ENCODE results near the gene ZBTB47.

The ZBTB47 gene

GRCh38 chr3:42685891-42686820, 32.7 kb downstream of the ZBTB47 start:
- in situ Hi-C loops (cut with MboI; ENCODE audit: low pct_unique_long_range_greater_than_20kb, low sequenced_read_pairs, unreplicated experiment), result no loop called here
- no peak for TF ChIP-seq CTCF (IDR thresholded peaks at IDR 0.05; ENCODE audit: extremely low read depth, insufficient read depth, missing control alignments)
- no peak for DNase-seq (ENCODE audit: low spot score)

- TF ChIP-seq CTCF (IDR thresholded peaks at IDR 0.05; ENCODE audit: extremely low read depth, insufficient read depth, missing control alignments), result no peak
- in situ Hi-C loops (cut with MboI; ENCODE audit: low pct_unique_long_range_greater_than_20kb, low sequenced_read_pairs, unreplicated experiment), result no loop called here
- DNase-seq (ENCODE audit: low spot score), result no peak
Measured at GRCh38 chr3:42686832-42687650, 33.5 kb downstream of the ZBTB47 start.

GRCh38 chr3:42688016-42688415, 34.5 kb downstream of the ZBTB47 start:
- no peak for DNase-seq (ENCODE audit: low spot score)
- in situ Hi-C loops (cut with MboI; ENCODE audit: low pct_unique_long_range_greater_than_20kb, low sequenced_read_pairs, unreplicated experiment), result no loop called here
- TF ChIP-seq CTCF (IDR thresholded peaks at IDR 0.05; ENCODE audit: extremely low read depth, insufficient read depth, missing control alignments), result no peak

GRCh38 chr3:42688487-42689420, 35.3 kb downstream of the ZBTB47 start:
- in situ Hi-C loops (cut with MboI; ENCODE audit: low pct_unique_long_range_greater_than_20kb, low sequenced_read_pairs, unreplicated experiment), result no loop called here
- TF ChIP-seq CTCF (IDR thresholded peaks at IDR 0.05; ENCODE audit: extremely low read depth, insufficient read depth, missing control alignments), result no peak
- peak; percentile 23 for DNase-seq (ENCODE audit: low spot score)

GRCh38 chr3:42689421-42690014, 36.0 kb downstream of the ZBTB47 start:
- in situ Hi-C loops (cut with MboI; ENCODE audit: low pct_unique_long_range_greater_than_20kb, low sequenced_read_pairs, unreplicated experiment), result no loop called here
- no peak for DNase-seq (ENCODE audit: low spot score)
- TF ChIP-seq CTCF (IDR thresholded peaks at IDR 0.05; ENCODE audit: extremely low read depth, insufficient read depth, missing control alignments), result no peak

Data from GM13977 (cell line).